Upper lobe of left lung (tissue), 6 donors: Measurements from ENCODE around the gene HYAL1. TPM values are rescaled to one million over a fixed set of nuclear protein-coding genes. Genes with fewer than 3 reads are reported as not detected.

Source experiments
- ATAC-seq, 2 donors: fragments of 200-7000 bp; cut with Tn5 transposase; one replicate each; pipeline ENCODE4 v1.9.1; 2022; ENCODE audit warnings: mild to moderate bottlenecking in 2 of 2, moderate library complexity in 2 of 2; ENCODE audit not compliant: low FRiP score in 2 of 2
- DNase-seq, 2 donors: peaks; one replicate each; pipeline ENCODE4 v3.0.0-alpha.2; 2019 to 2020
- H3K27ac ChIP-seq, 4 donors: fragments of 200-600 bp; sonication (generic); one replicate each; pipeline ENCODE4 v1.5.1; 2016 to 2019
- H3K27me3 ChIP-seq, 4 donors: fragments of 200-600 bp; sonication (generic); one replicate each; pipeline ENCODE4 v1.5.1; 2017 to 2019
- H3K36me3 ChIP-seq, 4 donors: fragments of 200-600 bp; sonication (generic); one replicate each; pipeline ENCODE4 v1.5.1; 2016 to 2019
- H3K4me1 ChIP-seq, 4 donors: fragments of 200-600 bp; sonication (generic); one replicate each; pipeline ENCODE4 v1.5.1; 2018 to 2019
- H3K4me3 ChIP-seq, 4 donors: fragments of 200-600 bp; sonication (generic); one replicate each; pipeline ENCODE4 v1.5.1; 2017 to 2019; ENCODE audit warnings: mild to moderate bottlenecking in 2 of 4, moderate library complexity in 1 of 4
- H3K9me3 ChIP-seq, 4 donors: fragments of 200-600 bp; sonication (generic); one replicate each; pipeline ENCODE4 v1.5.1; 2018 to 2019
- CTCF ChIP-seq, 6 experiments: fragments of 450-650 bp in 4 of 6; fragments of 200-600 bp in 2 of 6; sonication (generic) in 2 of 6; IDR thresholded peaks; one replicate each; pipeline ENCODE4 v1.5.1; 2016 to 2019; ENCODE audit warnings: antibody characterized with exemption in 6 of 6
- EP300 ChIP-seq, 4 donors: sonication (generic); formaldehyde crosslinking; IDR thresholded peaks; one replicate each; pipeline ENCODE4 v1.5.1; 2017; ENCODE audit warnings: antibody characterized with exemption in 4 of 4, control low read depth in 2 of 4
- POLR2A ChIP-seq, 4 donors: fragments of 450-650 bp; IDR thresholded peaks; one replicate each; pipeline ENCODE4 v1.5.1; 2016 to 2017; ENCODE audit warnings: antibody characterized with exemption in 4 of 4, mild to moderate bottlenecking in 2 of 4
- POLR2AphosphoS5 ChIP-seq, 2 donors: sonication (generic); formaldehyde crosslinking; IDR thresholded peaks; one replicate each; pipeline ENCODE4 v1.5.1; 2017; ENCODE audit warnings: antibody characterized with exemption in 2 of 2
- WGBS, 2 donors: methylation state at CpG; one replicate each; pipeline ENCODE4 v1.1.5; 2017 to 2018; 5-methylcytosine and 5-hydroxymethylcytosine counted together
- total RNA-seq, 6 donors: library from RNA; depleted of rRNA in 4 of 6; stranded (reverse); fragments of >200 nt in 4 of 6; gene quantifications; one replicate each; pipeline versions ENCODE4 v1.1.0 to v1.2.1, GENCODE V29; 2016 to 2021
- donor health status: DM: no; HTN: no; CAD: no; lungs with moderate emphysema.
- donor health status: DM: no; HTN: yes; CAD: no; lungs with severe emphysema.

HYAL1 gene
- total RNA-seq, 6 donors from 2014 or later = 22.0 to 99.1 (median 63.0) TPM

- peaks cover 20 to 42% (median 36%) of the 10 kb centered on the region in 4 donors for H3K36me3 ChIP-seq
- no peak for DNase-seq
- H3K4me1 ChIP-seq = peaks cover 33 to 69% (median 37%) of the 10 kb centered on the region in 4 donors
- H3K4me3 ChIP-seq = peak overlapping the region; percentile 56 to 86 (median 74)
- H3K27ac ChIP-seq = peak overlapping the region; percentile 89 to 98 (median 92)
- H3K9me3 ChIP-seq = no peaks in the 10 kb centered on the region
- TF ChIP-seq CTCF (IDR thresholded peaks at IDR 0.05) (no peak), POLR2A (IDR thresholded peaks at IDR 0.05) (no peak), POLR2AphosphoS5 (IDR thresholded peaks at IDR 0.05) (no peak), EP300 (IDR thresholded peaks at IDR 0.05) (no peak)
- 8 to 21% methylated on average over 4 to 5 of the region's 7 CpGs for WGBS, 2 donors
- H3K27me3 ChIP-seq = no peaks in the 10 kb centered on the region
- ATAC-seq = no peak
Observed at GRCh38 chr3:50350213-50350526, 46.8 kb upstream of the HYAL1 start.

- peaks cover 0 to 15% (median 13%) of the 10 kb centered on the region in 4 donors for H3K36me3 ChIP-seq
- 10 to 28% methylated on average over 11 to 14 of the region's 14 CpGs for WGBS, 2 donors
- H3K4me3 ChIP-seq = no peak overlapping the region
- ATAC-seq = peak in 1 of 2 donors; percentile 20
- peak; percentile 42 to 73 for DNase-seq
- H3K4me1 ChIP-seq = peaks cover 34 to 57% (median 39%) of the 10 kb centered on the region in 4 donors
- peak overlapping the region in 1 of 4 donors; percentile 18 for H3K27ac ChIP-seq
- no peaks in the 10 kb centered on the region for H3K27me3 ChIP-seq
- H3K9me3 ChIP-seq = no peaks in the 10 kb centered on the region
- TF ChIP-seq CTCF (IDR thresholded peaks at IDR 0.05) (peak in 5 of 6 experiments; percentile 24 to 56 (median 43)), POLR2A (IDR thresholded peaks at IDR 0.05) (no peak), EP300 (IDR thresholded peaks at IDR 0.05) (no peak), POLR2AphosphoS5 (IDR thresholded peaks at IDR 0.05) (no peak)
Observed at GRCh38 chr3:50347187-50347813, 43.9 kb upstream of the HYAL1 start.

DNA sequence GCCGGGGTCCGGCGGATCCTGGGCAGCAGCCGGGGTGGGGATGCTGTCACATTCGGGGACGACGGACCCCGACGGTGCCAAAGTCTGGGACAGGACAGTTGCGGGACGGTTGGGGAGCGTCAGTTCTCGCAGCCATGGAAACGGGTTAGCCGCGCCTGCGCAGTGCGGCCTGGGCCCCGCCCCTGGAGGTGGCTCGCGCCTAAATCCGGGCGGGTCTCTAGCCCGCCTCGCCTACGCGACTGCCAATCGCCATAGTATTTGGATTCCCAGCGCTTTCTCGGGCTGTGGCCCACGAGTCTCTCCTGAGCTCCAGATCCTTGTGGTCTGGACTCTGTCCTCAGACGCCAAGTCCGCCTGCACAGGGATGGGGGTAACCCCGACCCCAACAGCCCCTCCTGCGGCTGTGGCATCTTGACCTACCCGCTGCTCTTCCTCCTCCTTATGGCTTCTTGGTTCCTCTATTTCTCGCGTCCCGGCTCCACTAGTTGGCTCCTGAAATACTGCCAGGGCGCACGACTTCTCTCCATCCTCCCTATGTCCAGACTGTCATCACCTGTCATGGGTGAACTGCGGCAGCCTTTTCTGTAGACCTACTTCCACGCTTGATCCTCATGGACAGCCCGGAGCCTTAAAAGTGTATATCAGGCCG is 42.3 kb upstream of the HYAL1 start, which contains the start of gene ZMYND10:
ZMYND10 (minus strand) TSS at position 147 of the 649 bp plus-strand sequence. CDS start 153 bp downstream, outside the sequence.
- H3K4me1 ChIP-seq = peaks cover 36 to 58% (median 39%) of the 10 kb centered on the region in 4 donors
- WGBS, 2 donors = 21 to 33% methylated on average over 22 to 44 of the region's 45 CpGs
- TF ChIP-seq CTCF (IDR thresholded peaks at IDR 0.05) (no peak), POLR2A (IDR thresholded peaks at IDR 0.05) (peak in 1 of 4 donors; percentile 33)

GRCh38 chr3:50345008-50345407 is 41.6 kb upstream of the HYAL1 start:
- TF ChIP-seq CTCF (IDR thresholded peaks at IDR 0.05) = no peak
- no peak for TF ChIP-seq EP300 (IDR thresholded peaks at IDR 0.05)
- no peak for TF ChIP-seq POLR2AphosphoS5 (IDR thresholded peaks at IDR 0.05)
- Histone ChIP-seq H3K27ac (no peak overlapping the region), H3K4me3 (peak overlapping the region in 3 of 4 donors; percentile 31 to 45 (median 41)), H3K36me3 (peaks cover 0 to 15% (median 13%) of the 10 kb centered on the region in 4 donors), H3K9me3 (no peaks in the 10 kb centered on the region), H3K4me1 (peaks cover 33 to 60% (median 43%) of the 10 kb centered on the region in 4 donors), H3K27me3 (no peaks in the 10 kb centered on the region)
- WGBS, 2 donors = 86 to 87% methylated on average over 2 to 8 of the region's 8 CpGs
- no peak for DNase-seq
- ATAC-seq = no peak

More for the DNA sequence above, 42.3 kb upstream of the HYAL1 start, which contains the start of gene ZMYND10:
- Histone ChIP-seq H3K4me3 (peak within 1 kb of the TSS; percentile 13 to 45 (median 36)), H3K9me3 (no peaks in the 10 kb centered on the region), H3K27me3 (no peaks in the 10 kb centered on the region), H3K36me3 (peaks cover 0 to 15% (median 13%) of the 10 kb centered on the region in 4 donors), H3K27ac (peak within 1 kb of the TSS in 1 of 4 donors; percentile 7)
- DNase-seq = peak; percentile 73 to 96
- peak; percentile 23 to 68 for ATAC-seq
